ENCODE data around the gene TGFBR3L. TPM values are rescaled to one million over a fixed set of nuclear protein-coding genes. Genes with fewer than 3 reads are reported as not detected.
A peak's percentile ranks its signal among the peaks of the same experiment; 100 is the strongest.

TGFBR3L gene
- total RNA-seq, 1 donor from 2014 or later: 1.2 TPM

- no peak for TF ChIP-seq CTCF (IDR thresholded peaks at IDR 0.05)
- Histone ChIP-seq H3K36me3 (peaks cover 88% of the 10 kb centered on the region), H3K9me3 (no peaks in the 10 kb centered on the region), H3K27ac (no peak overlapping the region), H3K4me1 (no peaks in the 10 kb centered on the region), H3K27me3 (no peaks in the 10 kb centered on the region), H3K4me3 (no peak overlapping the region)
- ATAC-seq (no peak), DNase-seq (no peak)
- intact Hi-C loops (cut with DNase I): no loop called here
These were observed 19.4 kb downstream of the TGFBR3L start for GRCh38 chr19:7933828-7934725.

- ATAC-seq: no peak
- no peaks in the 10 kb centered on the region for H3K27me3 ChIP-seq
- no peak overlapping the region for H3K4me3 ChIP-seq
- H3K4me1 ChIP-seq: no peaks in the 10 kb centered on the region
- H3K36me3 ChIP-seq: peaks cover 92% of the 10 kb centered on the region
- intact Hi-C loops (cut with DNase I): no loop called here
- no peak overlapping the region for H3K27ac ChIP-seq
- no peaks in the 10 kb centered on the region for H3K9me3 ChIP-seq
- DNase-seq: no peak
- TF ChIP-seq CTCF (IDR thresholded peaks at IDR 0.05): no peak
These were observed 20.1 kb downstream of the TGFBR3L start for GRCh38 chr19:7934766-7935165.

- Histone ChIP-seq H3K9me3 (no peaks in the 10 kb centered on the region), H3K4me1 (peaks cover 12% of the 10 kb centered on the region), H3K36me3 (peaks cover 48% of the 10 kb centered on the region), H3K27me3 (no peaks in the 10 kb centered on the region), H3K4me3 (no peak overlapping the region), H3K27ac (no peak overlapping the region)
- DNase-seq (no peak), ATAC-seq (no peak)
- no peak for TF ChIP-seq CTCF (IDR thresholded peaks at IDR 0.05)
- intact Hi-C loops (cut with DNase I): loop anchor here (10.0 kb wide), 1 partner anchor 314 kb away; no protein-coding TSS in a partner anchor
These were observed 26.2 kb downstream of the TGFBR3L start for GRCh38 chr19:7940841-7941240.

DNA sequence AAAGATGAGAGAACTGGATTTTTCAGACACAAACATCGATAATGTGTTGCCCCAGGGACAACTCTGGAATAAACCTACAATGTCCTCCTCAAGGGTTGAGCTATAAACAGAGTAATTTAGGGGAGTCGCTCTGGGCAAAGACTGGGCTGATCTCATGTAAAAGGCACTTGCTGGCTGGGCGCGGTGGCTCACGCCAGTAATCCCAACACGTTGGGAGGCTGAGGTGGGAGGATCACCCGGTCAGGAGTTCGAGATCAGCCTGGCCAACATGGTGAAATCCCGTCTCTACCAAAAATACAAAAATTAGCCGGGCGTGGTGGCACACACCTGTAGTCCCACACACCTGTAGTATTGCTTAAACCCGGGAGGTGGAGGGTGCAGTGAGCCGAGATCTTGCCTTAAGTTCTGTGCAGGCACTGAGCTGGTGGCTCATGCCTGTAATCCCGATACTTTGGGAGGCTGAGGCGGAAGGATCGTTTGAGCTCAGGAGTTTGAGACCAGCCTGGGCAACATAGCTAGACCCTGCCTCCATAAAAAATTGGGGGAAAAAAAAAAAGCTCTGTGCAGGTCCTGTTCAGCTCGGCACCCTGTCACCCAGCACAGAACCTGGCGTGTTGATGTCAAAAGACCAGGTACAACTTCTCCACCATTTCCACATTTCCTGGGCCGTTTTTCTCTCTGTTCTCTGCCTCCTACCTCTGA lies 27.4 kb downstream of the TGFBR3L start:
- no peaks in the 10 kb centered on the region for H3K9me3 ChIP-seq
- ATAC-seq: no peak
- intact Hi-C loops (cut with DNase I): loop anchor here (10.0 kb wide), 1 partner anchor 313 kb away; no protein-coding TSS in a partner anchor

GRCh38 chr19:7942981-7943443 lies 28.4 kb downstream of the TGFBR3L start:
- Histone ChIP-seq H3K4me1 (peaks cover 12% of the 10 kb centered on the region), H3K27ac (peak overlapping the region; percentile 98), H3K9me3 (no peaks in the 10 kb centered on the region), H3K4me3 (peak overlapping the region; percentile 92), H3K27me3 (no peaks in the 10 kb centered on the region), H3K36me3 (peaks cover 26% of the 10 kb centered on the region)
- intact Hi-C loops (cut with DNase I): loop anchor here (10.0 kb wide), 1 partner anchor 312 kb away; no protein-coding TSS in a partner anchor
- TF ChIP-seq CTCF (IDR thresholded peaks at IDR 0.05): no peak
- DNase-seq (no peak), ATAC-seq (no peak)

More for the DNA sequence above, 27.4 kb downstream of the TGFBR3L start:
- no peaks in the 10 kb centered on the region for H3K27me3 ChIP-seq
- H3K27ac ChIP-seq: no peak overlapping the region
- peaks cover 36% of the 10 kb centered on the region for H3K36me3 ChIP-seq
- H3K4me1 ChIP-seq: peaks cover 12% of the 10 kb centered on the region
- no peak overlapping the region for H3K4me3 ChIP-seq
- no peak for TF ChIP-seq CTCF (IDR thresholded peaks at IDR 0.05)
- no peak for DNase-seq
